HepG2 (cell line): ENCODE data around the gene MCM6.

Source experiments
- HOXA9 ChIP-seq: sonication (generic); formaldehyde crosslinking; IDR thresholded peaks from 2 replicates; pipeline ENCODE4 v1.8.1; 2022; ENCODE audit warnings: missing genetic modification reagents, mild to moderate bottlenecking, moderate library complexity, borderline replicate concordance
- RFX1 ChIP-seq: fragments of 450-650 bp; IDR thresholded peaks from 2 replicates; pipeline ENCODE4 v1.6.1; 2017
- ZNF256 ChIP-seq: sonication (generic); formaldehyde crosslinking; conservative IDR thresholded peaks from 2 replicates; pipeline ENCODE4 v1.4.0; 2020; ENCODE audit warnings: missing genetic modification reagents
- TF ChIP-seq, protein P1 (sequence below): sonication (generic); formaldehyde crosslinking; IDR thresholded peaks from 2 replicates; pipeline ENCODE4 v1.4.0; 2020; ENCODE audit warnings: missing genetic modification reagents, mild to moderate bottlenecking, borderline replicate concordance
- TF ChIP-seq, protein P2 (sequence below): sonication (generic); formaldehyde crosslinking; IDR thresholded peaks from 2 replicates; pipeline ENCODE4 v1.5.0; 2020; ENCODE audit warnings: mild to moderate bottlenecking, missing genetic modification reagents, moderate library complexity

DNA sequence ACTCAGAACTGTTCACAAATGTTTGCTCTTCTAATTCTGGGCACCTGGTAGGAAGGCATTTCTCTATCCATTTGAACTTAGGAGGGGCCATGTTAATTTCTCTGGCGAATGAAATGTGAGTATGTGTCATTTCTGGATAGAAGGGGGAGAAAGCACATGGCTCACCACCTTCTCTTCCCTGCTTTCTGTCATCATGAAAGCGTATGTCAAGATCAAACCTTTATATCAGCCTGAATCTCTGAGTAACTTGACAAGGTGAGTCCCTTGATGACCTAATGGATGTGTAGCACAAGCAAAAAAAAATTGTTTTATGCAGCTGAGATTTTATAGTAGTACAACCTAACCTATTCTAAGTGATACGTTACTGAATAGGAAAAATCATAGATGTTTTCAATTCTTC lies 27.2 kb downstream of the MCM6 start:
- TF ChIP-seq, protein P1, sequence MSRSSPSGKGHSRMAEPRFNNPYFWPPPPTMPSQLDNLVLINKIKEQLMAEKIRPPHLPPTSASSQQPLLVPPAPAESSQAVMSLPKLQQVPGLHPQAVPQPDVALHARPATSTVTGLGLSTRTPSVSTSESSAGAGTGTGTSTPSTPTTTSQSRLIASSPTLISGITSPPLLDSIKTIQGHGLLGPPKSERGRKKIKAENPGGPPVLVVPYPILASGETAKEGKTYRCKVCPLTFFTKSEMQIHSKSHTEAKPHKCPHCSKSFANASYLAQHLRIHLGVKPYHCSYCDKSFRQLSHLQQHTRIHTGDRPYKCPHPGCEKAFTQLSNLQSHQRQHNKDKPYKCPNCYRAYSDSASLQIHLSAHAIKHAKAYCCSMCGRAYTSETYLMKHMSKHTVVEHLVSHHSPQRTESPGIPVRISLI (CRISPR knock-in tag) = no peak
- TF ChIP-seq RFX1 (no peak), HOXA9 (CRISPR knock-in tag) (no peak), ZNF256 (no peak)
- TF ChIP-seq, protein P2, sequence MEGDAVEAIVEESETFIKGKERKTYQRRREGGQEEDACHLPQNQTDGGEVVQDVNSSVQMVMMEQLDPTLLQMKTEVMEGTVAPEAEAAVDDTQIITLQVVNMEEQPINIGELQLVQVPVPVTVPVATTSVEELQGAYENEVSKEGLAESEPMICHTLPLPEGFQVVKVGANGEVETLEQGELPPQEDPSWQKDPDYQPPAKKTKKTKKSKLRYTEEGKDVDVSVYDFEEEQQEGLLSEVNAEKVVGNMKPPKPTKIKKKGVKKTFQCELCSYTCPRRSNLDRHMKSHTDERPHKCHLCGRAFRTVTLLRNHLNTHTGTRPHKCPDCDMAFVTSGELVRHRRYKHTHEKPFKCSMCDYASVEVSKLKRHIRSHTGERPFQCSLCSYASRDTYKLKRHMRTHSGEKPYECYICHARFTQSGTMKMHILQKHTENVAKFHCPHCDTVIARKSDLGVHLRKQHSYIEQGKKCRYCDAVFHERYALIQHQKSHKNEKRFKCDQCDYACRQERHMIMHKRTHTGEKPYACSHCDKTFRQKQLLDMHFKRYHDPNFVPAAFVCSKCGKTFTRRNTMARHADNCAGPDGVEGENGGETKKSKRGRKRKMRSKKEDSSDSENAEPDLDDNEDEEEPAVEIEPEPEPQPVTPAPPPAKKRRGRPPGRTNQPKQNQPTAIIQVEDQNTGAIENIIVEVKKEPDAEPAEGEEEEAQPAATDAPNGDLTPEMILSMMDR (CRISPR knock-in tag) = no peak
